ENCODE results near the gene MKI67. TPM values are rescaled to one million over a fixed set of nuclear protein-coding genes. Genes with fewer than 3 reads are reported as not detected.

The MKI67 gene
- polyA plus RNA-seq, 1 donor (not counting 4 experiments of a cell fraction or from before 2014, with no cell fraction given): 10.4 TPM

DNA sequence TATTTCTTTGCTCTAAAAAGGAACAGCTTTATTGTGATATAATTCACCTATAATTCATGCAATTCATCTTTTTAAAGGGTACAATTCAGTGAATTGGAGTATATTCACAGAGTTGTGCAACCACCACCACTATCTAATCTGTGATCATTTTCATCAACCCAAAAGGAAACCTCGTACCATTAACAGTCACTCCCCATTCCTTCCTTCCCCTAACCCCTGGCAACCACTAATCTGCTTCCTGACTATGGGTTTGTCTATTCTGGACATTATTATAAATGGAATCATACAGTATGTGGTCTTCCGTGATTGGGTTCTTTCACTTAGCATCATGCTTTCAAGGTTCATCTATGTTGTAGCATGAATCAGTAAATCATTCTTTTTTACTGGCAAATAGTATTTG lies 52.3 kb downstream of the MKI67 start:
- Histone ChIP-seq H4K20me1 (ENCODE audit: control insufficient read depth, extremely low read depth, insufficient read depth, low read length) (peaks cover 4% of the 10 kb centered on the region), H3K4me1 (ENCODE audit: control insufficient read depth, extremely low read depth, insufficient read depth, low read length) (peaks cover 6% of the 10 kb centered on the region), H3K9me3 (ENCODE audit: control insufficient read depth, low read depth, low read length) (no peaks in the 10 kb centered on the region), H3K36me3 (ENCODE audit: control insufficient read depth in 2 of 2, extremely low read depth in 1 of 2, insufficient read depth in 2 of 2, low read length in 2 of 2) (peaks cover 39 to 45% of the 10 kb centered on the region in 2 experiments), H3K4me2 (ENCODE audit: control insufficient read depth, extremely low read depth, insufficient read depth, low read depth, low read length) (no peak overlapping the region), H3K79me2 (ENCODE audit: control insufficient read depth, insufficient read depth, low read length) (no peaks in the 10 kb centered on the region), H3K9ac (ENCODE audit: control insufficient read depth, extremely low read depth, insufficient read depth, low read length) (no peak overlapping the region), H3K9me1 (ENCODE audit: control insufficient read depth, extremely low read depth, insufficient read depth, low read length) (peaks cover 2% of the 10 kb centered on the region), H3K27ac (ENCODE audit: control insufficient read depth, insufficient read depth, low read length) (no peak overlapping the region), H3K27me3 (ENCODE audit: control insufficient read depth, extremely low read depth, insufficient read depth, low read length) (no peaks in the 10 kb centered on the region), H3K4me3 (ENCODE audit: control insufficient read depth in 2 of 3, extremely low read depth in 1 of 3, insufficient read depth in 2 of 3, low read depth in 1 of 3, low read length in 3 of 3) (no peak overlapping the region), H2AFZ (ENCODE audit: control insufficient read depth, low read length) (no peak overlapping the region)
- FAIRE-seq (no peak), DNase-seq (ENCODE audit: low read depth, low spot score) (no peak)
- TF ChIP-seq, protein P1, sequence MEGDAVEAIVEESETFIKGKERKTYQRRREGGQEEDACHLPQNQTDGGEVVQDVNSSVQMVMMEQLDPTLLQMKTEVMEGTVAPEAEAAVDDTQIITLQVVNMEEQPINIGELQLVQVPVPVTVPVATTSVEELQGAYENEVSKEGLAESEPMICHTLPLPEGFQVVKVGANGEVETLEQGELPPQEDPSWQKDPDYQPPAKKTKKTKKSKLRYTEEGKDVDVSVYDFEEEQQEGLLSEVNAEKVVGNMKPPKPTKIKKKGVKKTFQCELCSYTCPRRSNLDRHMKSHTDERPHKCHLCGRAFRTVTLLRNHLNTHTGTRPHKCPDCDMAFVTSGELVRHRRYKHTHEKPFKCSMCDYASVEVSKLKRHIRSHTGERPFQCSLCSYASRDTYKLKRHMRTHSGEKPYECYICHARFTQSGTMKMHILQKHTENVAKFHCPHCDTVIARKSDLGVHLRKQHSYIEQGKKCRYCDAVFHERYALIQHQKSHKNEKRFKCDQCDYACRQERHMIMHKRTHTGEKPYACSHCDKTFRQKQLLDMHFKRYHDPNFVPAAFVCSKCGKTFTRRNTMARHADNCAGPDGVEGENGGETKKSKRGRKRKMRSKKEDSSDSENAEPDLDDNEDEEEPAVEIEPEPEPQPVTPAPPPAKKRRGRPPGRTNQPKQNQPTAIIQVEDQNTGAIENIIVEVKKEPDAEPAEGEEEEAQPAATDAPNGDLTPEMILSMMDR (optimal IDR thresholded peaks at IDR 0.05 in 1 of 3, IDR thresholded peaks at IDR 0.05 in 1 of 3, conservative IDR thresholded peaks at IDR 0.05 in 1 of 3; ENCODE audit: extremely low read depth in 1 of 3, insufficient read depth in 2 of 3, low read length in 3 of 3): no peak
- TF ChIP-seq EZH2 (IDR thresholded peaks at IDR 0.05; ENCODE audit: low read length): no peak
- dilution Hi-C loops (cut with MboI; ENCODE audit: extremely low pct_ligation_motif_present, low sequenced_read_pairs): no loop called here

DNA sequence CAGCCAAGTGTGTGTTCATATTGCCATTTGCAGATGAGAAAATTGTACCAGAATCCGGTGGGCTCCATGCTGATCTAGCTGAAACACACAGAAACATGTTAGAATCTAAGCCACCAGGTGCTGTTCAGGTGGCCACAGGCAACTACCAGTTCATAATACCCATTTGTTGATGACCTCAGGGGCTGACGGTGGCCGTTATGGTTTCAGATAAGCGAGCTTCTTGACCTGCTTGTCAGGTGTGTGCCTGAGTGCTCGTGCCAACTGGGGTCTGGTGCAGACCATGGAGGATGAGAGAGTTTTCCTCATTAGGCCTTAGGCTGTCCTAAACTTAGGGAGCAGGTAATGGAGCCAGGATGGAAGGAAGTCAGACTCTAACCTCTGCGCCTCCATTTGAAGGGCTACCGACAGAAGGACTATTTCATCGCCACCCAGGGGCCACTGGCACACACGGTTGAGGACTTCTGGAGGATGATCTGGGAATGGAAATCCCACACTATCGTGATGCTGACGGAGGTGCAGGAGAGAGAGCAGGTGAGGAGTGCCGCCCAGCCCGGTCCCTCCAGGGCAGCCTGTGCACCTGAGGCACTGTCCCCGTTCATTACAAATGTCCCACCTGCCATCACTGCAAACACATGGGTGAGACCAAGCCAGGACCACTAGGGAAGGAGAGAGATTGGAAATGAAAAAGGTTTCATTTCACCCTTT lies 53.1 kb downstream of the MKI67 start:
- peaks cover 2% of the 10 kb centered on the region for H3K9me1 ChIP-seq (ENCODE audit: control insufficient read depth, extremely low read depth, insufficient read depth, low read length)
- H3K9me3 ChIP-seq (ENCODE audit: control insufficient read depth, low read depth, low read length): no peaks in the 10 kb centered on the region
- no peaks in the 10 kb centered on the region for H3K27me3 ChIP-seq (ENCODE audit: control insufficient read depth, extremely low read depth, insufficient read depth, low read length)
- TF ChIP-seq EZH2 (IDR thresholded peaks at IDR 0.05; ENCODE audit: low read length): no peak
- TF ChIP-seq, protein P1 (optimal IDR thresholded peaks at IDR 0.05 in 1 of 3, IDR thresholded peaks at IDR 0.05 in 1 of 3, conservative IDR thresholded peaks at IDR 0.05 in 1 of 3; ENCODE audit: extremely low read depth in 1 of 3, insufficient read depth in 2 of 3, low read length in 3 of 3): no peak
- H3K27ac ChIP-seq (ENCODE audit: control insufficient read depth, insufficient read depth, low read length): no peak overlapping the region
- no peak overlapping the region for H3K4me2 ChIP-seq (ENCODE audit: control insufficient read depth, extremely low read depth, insufficient read depth, low read depth, low read length)
- H2AFZ ChIP-seq (ENCODE audit: control insufficient read depth, low read length): no peak overlapping the region
- no peaks in the 10 kb centered on the region for H4K20me1 ChIP-seq (ENCODE audit: control insufficient read depth, extremely low read depth, insufficient read depth, low read length)
- DNase-seq (ENCODE audit: low read depth, low spot score) (no peak), FAIRE-seq (no peak)
- peaks cover 8% of the 10 kb centered on the region for H3K4me1 ChIP-seq (ENCODE audit: control insufficient read depth, extremely low read depth, insufficient read depth, low read length)
- H3K9ac ChIP-seq (ENCODE audit: control insufficient read depth, extremely low read depth, insufficient read depth, low read length): no peak overlapping the region
- H3K79me2 ChIP-seq (ENCODE audit: control insufficient read depth, insufficient read depth, low read length): no peaks in the 10 kb centered on the region
- H3K36me3 ChIP-seq (ENCODE audit: control insufficient read depth in 2 of 2, extremely low read depth in 1 of 2, insufficient read depth in 2 of 2, low read length in 2 of 2): peaks cover 32 to 47% of the 10 kb centered on the region in 2 experiments
- H3K4me3 ChIP-seq (ENCODE audit: control insufficient read depth in 2 of 3, extremely low read depth in 1 of 3, insufficient read depth in 2 of 3, low read depth in 1 of 3, low read length in 3 of 3): no peak overlapping the region
- dilution Hi-C loops (cut with MboI; ENCODE audit: extremely low pct_ligation_motif_present, low sequenced_read_pairs): no loop called here
